H1 (cell line): ENCODE data around the gene LDLRAP1. TPM values are rescaled to one million over a fixed set of nuclear protein-coding genes. Genes with fewer than 3 reads are reported as not detected.

Experiments
- CTCF ChIA-PET: fragments of 300-600 bp; sonication (Branson Sonifier 250); formaldehyde crosslinking; loops from one replicate; lab custom pipeline; 2021; ENCODE audit not compliant: partially characterized antibody; lab: Charles Lee
- POLR2A ChIA-PET: fragments of 300-600 bp; sonication (Branson Sonifier 250); formaldehyde crosslinking; loops from one replicate; lab custom pipeline; 2021; ENCODE audit warnings: inconsistent platforms; ENCODE audit not compliant: partially characterized antibody; lab: Charles Lee
- DNase-seq, 2 experiments: peaks; one replicate each; pipeline versions ENCODE4 v3.0.0 to v3.0.0-alpha.2; 2010 to 2022; ENCODE audit warnings: low spot score in 2 of 2, low read depth in 1 of 2, mixed read lengths in 1 of 2
- FAIRE-seq: peaks from 2 replicates; lab custom pipeline; 2011; peaks lifted over from hg19 to GRCh38; lab: Jason Lieb, UNC
- H2AFZ ChIP-seq: 2 replicates; pipeline ENCODE4 v1.8.1; 2012; ENCODE audit warnings: low read length, inconsistent platforms
- H2AK5ac ChIP-seq: 2 replicates; pipeline ENCODE4 v1.6.1; 2013; ENCODE audit warnings: low read depth, low read length
- H2BK120ac ChIP-seq: replicated peaks from 2 replicates; pipeline ENCODE3; 2013; ENCODE audit warnings: low read depth, low read length, inconsistent platforms
- H2BK12ac ChIP-seq: 2 replicates; pipeline ENCODE4 v1.6.1; 2013; ENCODE audit warnings: low read depth, low read length
- H2BK15ac ChIP-seq: 2 replicates; pipeline ENCODE4 v1.6.1; 2013; ENCODE audit warnings: low read length
- H2BK20ac ChIP-seq: 2 replicates; pipeline ENCODE4 v1.6.1; 2013; ENCODE audit warnings: low read length
- H2BK5ac ChIP-seq: 2 replicates; pipeline ENCODE4 v1.6.1; 2013; ENCODE audit warnings: low read depth, low read length
- H3K14ac ChIP-seq: 2 replicates; pipeline ENCODE4 v1.6.1; 2013; ENCODE audit warnings: inconsistent platforms; ENCODE audit not compliant: insufficient read length
- H3K18ac ChIP-seq: 2 replicates; pipeline ENCODE4 v1.6.1; 2013; ENCODE audit warnings: low read length; ENCODE audit errors: extremely low read depth
- H3K23ac ChIP-seq: 2 replicates; pipeline ENCODE4 v1.6.1; 2013; ENCODE audit warnings: inconsistent platforms; ENCODE audit not compliant: insufficient read length
- H3K23me2 ChIP-seq: 2 replicates; pipeline ENCODE4 v1.6.1; 2013; ENCODE audit warnings: low read depth, low read length
- H3K27ac ChIP-seq: 2 replicates; pipeline ENCODE4 v1.6.1; 2011; ENCODE audit warnings: low read depth, low read length, inconsistent platforms
- H3K27me3 ChIP-seq, 4 experiments: replicated peaks in 1 of 4; 1 replicate in 1 of 4; 2 replicates in 3 of 4; pipeline versions ENCODE4 v1.6.1 to v1.8.1; 2011 to 2013; ENCODE audit warnings: low read length in 3 of 4, mild to moderate bottlenecking in 3 of 4, inconsistent platforms in 2 of 4, mixed read lengths in 2 of 4, moderate library complexity in 1 of 4; ENCODE audit not compliant: control insufficient read depth in 3 of 4, insufficient read depth in 3 of 4; ENCODE audit errors: extremely low read depth in 1 of 4
- H3K36me3 ChIP-seq, 4 experiments: 2 replicates each; pipeline versions ENCODE4 v1.6.1 to v1.8.1; 2011 to 2013; ENCODE audit warnings: mild to moderate bottlenecking in 4 of 4, low read length in 3 of 4, moderate library complexity in 2 of 4, control low read depth in 1 of 4, inconsistent platforms in 1 of 4; ENCODE audit not compliant: insufficient read depth in 4 of 4, control insufficient read depth in 2 of 4
- H3K4ac ChIP-seq: replicated peaks from 2 replicates; pipeline ENCODE3; 2013; ENCODE audit warnings: low read length, low read depth, mixed read lengths, inconsistent platforms; ENCODE audit not compliant: insufficient read length
- H3K4me1 ChIP-seq, 4 experiments: replicated peaks in 1 of 4; 1 replicate in 1 of 4; 2 replicates in 3 of 4; pipeline versions ENCODE4 v1.6.1 to v1.8.1; 2011 to 2013; ENCODE audit warnings: low read length in 3 of 4, inconsistent platforms in 2 of 4, mixed read lengths in 1 of 4; ENCODE audit not compliant: insufficient read depth in 4 of 4, control insufficient read depth in 3 of 4
- H3K4me2 ChIP-seq, 2 experiments: 2 replicates each; pipeline versions ENCODE4 v1.6.1 to v1.8.1; 2011 to 2013; ENCODE audit warnings: low read depth in 2 of 2, low read length in 2 of 2, control low read depth in 1 of 2, inconsistent platforms in 1 of 2, mild to moderate bottlenecking in 1 of 2; ENCODE audit not compliant: insufficient read depth in 1 of 2
- H3K4me3 ChIP-seq, 4 experiments: fragments of 200-600, 300-600 bp in 1 of 4; sonication (generic), shearing (Covaris generic), sonication (Bioruptor Twin) in 1 of 4; 2 replicates each; pipeline versions ENCODE4 v1.5.1 to v1.8.1; 2011 to 2016; ENCODE audit warnings: low read length in 4 of 4, low read depth in 3 of 4, control low read depth in 2 of 4, inconsistent platforms in 2 of 4, mild to moderate bottlenecking in 2 of 4, mixed read lengths in 1 of 4, moderate library complexity in 1 of 4; ENCODE audit not compliant: insufficient read depth in 2 of 4; ENCODE audit errors: extremely low read depth in 1 of 4
- H3K56ac ChIP-seq: replicated peaks from 2 replicates; pipeline ENCODE3; 2013; ENCODE audit warnings: low read depth, mild to moderate bottlenecking, mixed read lengths, low read length, inconsistent platforms; ENCODE audit not compliant: insufficient read length
- H3K79me1 ChIP-seq: 2 replicates; pipeline ENCODE4 v1.6.1; 2013; ENCODE audit warnings: low read depth, low read length, control low read depth
- H3K79me2 ChIP-seq, 2 experiments: 2 replicates each; pipeline versions ENCODE4 v1.6.1 to v1.8.1; 2012 to 2013; ENCODE audit warnings: low read length in 2 of 2, mild to moderate bottlenecking in 2 of 2, inconsistent platforms in 1 of 2; ENCODE audit not compliant: insufficient read depth in 2 of 2, control insufficient read depth in 1 of 2
- H3K9ac ChIP-seq, 4 experiments: replicated peaks in 1 of 4; 1 replicate in 1 of 4; 2 replicates in 3 of 4; pipeline versions ENCODE4 v1.6.1 to v1.8.1; 2011 to 2013; ENCODE audit warnings: low read depth in 3 of 4, low read length in 3 of 4, control low read depth in 2 of 4, mild to moderate bottlenecking in 2 of 4, moderate library complexity in 2 of 4, inconsistent platforms in 1 of 4; ENCODE audit errors: extremely low read depth in 1 of 4
- H3K9me3 ChIP-seq, 2 experiments: 2 replicates each; pipeline versions ENCODE4 v1.6.1 to v1.8.1; 2012 to 2013; ENCODE audit warnings: mild to moderate bottlenecking in 2 of 2, moderate library complexity in 2 of 2, control low read depth in 1 of 2, inconsistent platforms in 1 of 2, low read depth in 1 of 2, low read length in 1 of 2, mixed read lengths in 1 of 2; ENCODE audit not compliant: insufficient read depth in 2 of 2
- H4K20me1 ChIP-seq, 2 experiments: replicated peaks in 1 of 2; 2 replicates each; pipeline versions ENCODE3 to v1.8.1; 2011 to 2013; ENCODE audit warnings: inconsistent platforms in 2 of 2, low read length in 2 of 2, mild to moderate bottlenecking in 1 of 2; ENCODE audit not compliant: insufficient read depth in 2 of 2, control insufficient read depth in 1 of 2
- H4K5ac ChIP-seq: 2 replicates; pipeline ENCODE4 v1.6.1; 2013; ENCODE audit warnings: low read length, low read depth, mixed read lengths, inconsistent platforms; ENCODE audit not compliant: insufficient read length
- H4K8ac ChIP-seq: 2 replicates; pipeline ENCODE4 v1.8.0; 2013; ENCODE audit warnings: mild to moderate bottlenecking, moderate library complexity, low read length, inconsistent platforms; ENCODE audit not compliant: insufficient read depth; ENCODE audit errors: extremely low read depth
- H4K91ac ChIP-seq: replicated peaks from 2 replicates; pipeline ENCODE3; 2013; ENCODE audit warnings: low read length, mixed read lengths, inconsistent platforms; ENCODE audit not compliant: insufficient read length
- JUND ChIP-seq: IDR thresholded peaks from 2 replicates; pipeline ENCODE4 v1.6.1; 2011; ENCODE audit warnings: mild to moderate bottlenecking, improper control_type of control experiment, low read length
- NANOG ChIP-seq: IDR thresholded peaks from 2 replicates; pipeline ENCODE4 v1.6.1; 2011; ENCODE audit warnings: low read length, low read depth, mild to moderate bottlenecking, inconsistent platforms; ENCODE audit not compliant: insufficient read depth, poor library complexity, severe bottlenecking
- PHF8 ChIP-seq: fragments of 200-600 bp; sonication (generic); conservative IDR thresholded peaks from 2 replicates; pipeline ENCODE4 v1.7.1; 2012; ENCODE audit warnings: low read depth, mild to moderate bottlenecking, inconsistent platforms, low read length, moderate library complexity
- POLR2AphosphoS5 ChIP-seq: IDR thresholded peaks from 2 replicates; pipeline ENCODE4 v1.6.1; 2011; ENCODE audit warnings: low read depth, low read length
- RAD21 ChIP-seq, 2 experiments: IDR thresholded peaks in 1 of 2; conservative IDR thresholded peaks in 1 of 2; 2 replicates each; pipeline ENCODE4 v1.6.1; 2011; ENCODE audit warnings: low read depth in 2 of 2, low read length in 2 of 2, improper control_type of control experiment in 1 of 2, inconsistent platforms in 1 of 2, mild to moderate bottlenecking in 1 of 2, moderate library complexity in 1 of 2
- SP4 ChIP-seq: IDR thresholded peaks from 2 replicates; pipeline ENCODE4 v1.6.1; 2012; ENCODE audit warnings: low read length, inconsistent platforms
- SRF ChIP-seq: IDR thresholded peaks from 2 replicates; pipeline ENCODE4 v1.6.1; 2011; ENCODE audit warnings: mild to moderate bottlenecking, low read depth, low read length, moderate library complexity
- TBP ChIP-seq: IDR thresholded peaks from 2 replicates; pipeline ENCODE4 v1.6.1; 2011; ENCODE audit warnings: low read depth, low read length, improper control_type of control experiment
- USF2 ChIP-seq: IDR thresholded peaks from 2 replicates; pipeline ENCODE4 v1.6.1; 2011; ENCODE audit warnings: low read length, improper control_type of control experiment
- WGBS, 2 experiments: shearing (Covaris generic) in 1 of 2; methylation state at CpG; one replicate each; pipeline versions ENCODE4 v1.1.6 to v1.1.7; 2013 to 2015; ENCODE audit warnings: low lambda C conversion rate in 2 of 2, mixed read lengths in 2 of 2, inconsistent platforms in 1 of 2, low coverage in 1 of 2, missing lambda C conversion rate in 1 of 2; ENCODE audit not compliant: insufficient replicate concordance in 2 of 2, insufficient coverage in 1 of 2, insufficient read length in 1 of 2; ENCODE audit errors: extremely low coverage in 1 of 2, missing lambda C conversion rate in 1 of 2; 5-methylcytosine and 5-hydroxymethylcytosine counted together
- polyA plus RNA-seq, 7 experiments: library from polyadenylated mRNA; depleted of rRNA in 3 of 7; stranded (reverse) in 5 of 7; unstranded in 2 of 7; fragments of >200 nt in 5 of 7; fragments of 200-250 nt in 2 of 7; gene quantifications; 1 replicate in 5 of 7; 2 replicates in 1 of 7; 4 replicates in 1 of 7; pipeline versions ENCODE4 v1.2.1 to v1.2.3, GENCODE V29; 2011 to 2013; ENCODE audit warnings: missing spikeins in 2 of 7, mixed read lengths in 2 of 7
- total RNA-seq: library from RNA; stranded (reverse); fragmentation: NEBNext Ultra II Directional; extraction: Animal tissue kit (Norgen Biotek cat#: 25700); gene quantifications from 2 replicates; pipeline ENCODE4 v1.2.1, GENCODE V29; 2021
- TF ChIP-seq, protein P1 (sequence below): IDR thresholded peaks from 2 replicates; pipeline ENCODE4 v1.6.1; 2012; ENCODE audit warnings: inconsistent platforms

The LDLRAP1 gene
- total and polyA plus RNA-seq, 2 of the 8 experiments (the other 6 are each of a cell fraction or from before 2014, with no cell fraction given) = 12.8 to 13.2 TPM

DNA sequence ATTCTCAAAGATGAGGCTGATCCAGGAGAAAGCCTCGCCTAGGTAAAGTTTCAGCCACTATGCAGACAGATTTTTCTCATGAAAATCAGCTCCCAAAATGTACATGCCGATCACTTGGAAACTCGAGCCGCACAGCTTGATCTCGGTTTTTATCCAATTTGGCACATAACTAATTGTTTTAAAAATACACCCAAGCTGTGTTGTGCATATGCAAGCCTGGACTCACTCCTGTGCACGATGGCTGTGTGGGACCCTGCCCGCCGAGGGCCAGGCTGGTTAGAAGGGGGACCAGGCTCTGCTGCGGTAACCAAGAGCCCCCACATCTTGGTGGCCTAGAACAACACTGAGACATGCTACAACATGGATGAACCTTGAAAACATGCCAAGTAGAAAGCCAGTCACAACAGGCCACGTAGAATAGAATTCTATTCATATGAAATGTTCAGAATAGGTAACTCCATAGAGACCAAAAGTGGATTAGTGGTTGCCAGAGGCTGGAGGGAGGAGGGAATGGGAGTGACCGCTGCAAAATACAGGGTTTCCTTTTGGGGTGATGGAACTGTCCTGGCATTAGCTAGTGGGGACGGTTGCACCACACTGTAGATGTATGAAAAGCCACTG, 16.1 kb upstream of the LDLRAP1 start:
- FAIRE-seq = no peak

More for the DNA sequence above, 16.1 kb upstream of the LDLRAP1 start:
- Histone ChIP-seq H2BK20ac (no peak overlapping the region), H3K9me3 (peaks cover 0 to 5% of the 10 kb centered on the region in 2 experiments; a peak in 1 of 4 replicates), H3K4me1 (peaks cover 0 to 5% (median 0%) of the 10 kb centered on the region in 4 experiments; a peak in 3 of 7 replicates), H2BK12ac (no peak overlapping the region), H3K79me1 (no peaks in the 10 kb centered on the region), H3K14ac (no peak overlapping the region), H2BK5ac (no peak overlapping the region), H2BK120ac (no peak overlapping the region), H2AFZ (no peak overlapping the region), H3K79me2 (no peaks in the 10 kb centered on the region), H4K20me1 (peaks cover 0 to 3% of the 10 kb centered on the region in 2 experiments), H3K36me3 (no peaks in the 10 kb centered on the region), H3K56ac (no peak overlapping the region), H3K9ac (no peak overlapping the region), H2AK5ac (no peak overlapping the region), H3K27me3 (no peaks in the 10 kb centered on the region; a peak in 1 of 7 replicates), H3K18ac (no peak overlapping the region), H3K23ac (no peak overlapping the region), H3K23me2 (peaks cover 4% of the 10 kb centered on the region), H3K4me2 (no peak overlapping the region), H4K5ac (no peak overlapping the region), H3K4me3 (no peak overlapping the region), H4K8ac (no peak overlapping the region), H3K27ac (no peak overlapping the region), H3K4ac (no peak overlapping the region), H4K91ac (no peak overlapping the region), H2BK15ac (no peak overlapping the region)
- CTCF ChIA-PET = interaction anchor here (1.0 to 15.3 kb wide), 5 partner anchors 22 to 282 kb away, joined by 3 to 240 read pairs (median 4); no protein-coding TSS in a partner anchor
- POLR2A ChIA-PET = interaction anchor here (0.9 to 1.1 kb wide), 3 partner anchors 22 to 265 kb away, joined by 3 to 4 read pairs (median 3); no protein-coding TSS in a partner anchor
- DNase-seq = no peak
- TF ChIP-seq SRF (no peak), TBP (no peak), RAD21 (IDR thresholded peaks at IDR 0.05 in 1 of 2, conservative IDR thresholded peaks at IDR 0.05 in 1 of 2; ENCODE audit: low read depth in 2 of 2, low read length in 2 of 2) (no peak), PHF8 (no peak), USF2 (no peak), SP4 (no peak), JUND (no peak), POLR2AphosphoS5 (no peak), NANOG (no peak)
- TF ChIP-seq, protein P1, sequence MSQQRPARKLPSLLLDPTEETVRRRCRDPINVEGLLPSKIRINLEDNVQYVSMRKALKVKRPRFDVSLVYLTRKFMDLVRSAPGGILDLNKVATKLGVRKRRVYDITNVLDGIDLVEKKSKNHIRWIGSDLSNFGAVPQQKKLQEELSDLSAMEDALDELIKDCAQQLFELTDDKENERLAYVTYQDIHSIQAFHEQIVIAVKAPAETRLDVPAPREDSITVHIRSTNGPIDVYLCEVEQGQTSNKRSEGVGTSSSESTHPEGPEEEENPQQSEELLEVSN = no peak
- 83% methylated on average over 12 of the region's 12 CpGs; no CpG with 5 or more reads in 1 of the 2 experiments for WGBS, 2 experiments
